Epithelial cell of proximal tubule (primary cell): Measurements from ENCODE around the gene ITGB7. TPM values are rescaled to one million over a fixed set of nuclear protein-coding genes. Genes with fewer than 3 reads are reported as not detected.
A peak's percentile ranks its signal among the peaks of the same experiment; 100 is the strongest.

ENCODE experiments used
- DNase-seq: peaks from one replicate; pipeline ENCODE4 v3.0.0-alpha.2; 2011; ENCODE audit warnings: low read depth
- H3K4me3 ChIP-seq: 2 replicates; pipeline ENCODE4 v1.5.1; 2011; ENCODE audit warnings: low read depth, mild to moderate bottlenecking, low read length
- total RNA-seq: library from RNA; depleted of rRNA; stranded (reverse); fragments of >200 nt; gene quantifications from 2 replicates; pipeline ENCODE4 v1.2.3, GENCODE V29; 2015
- TF ChIP-seq, protein P1 (sequence below): conservative IDR thresholded peaks from 2 replicates; pipeline ENCODE4 v1.5.1; 2012; ENCODE audit warnings: low read depth, mild to moderate bottlenecking, low read length

The ITGB7 gene
- total RNA-seq, 1 donor from 2014 or later, result 0.46 TPM

DNA sequence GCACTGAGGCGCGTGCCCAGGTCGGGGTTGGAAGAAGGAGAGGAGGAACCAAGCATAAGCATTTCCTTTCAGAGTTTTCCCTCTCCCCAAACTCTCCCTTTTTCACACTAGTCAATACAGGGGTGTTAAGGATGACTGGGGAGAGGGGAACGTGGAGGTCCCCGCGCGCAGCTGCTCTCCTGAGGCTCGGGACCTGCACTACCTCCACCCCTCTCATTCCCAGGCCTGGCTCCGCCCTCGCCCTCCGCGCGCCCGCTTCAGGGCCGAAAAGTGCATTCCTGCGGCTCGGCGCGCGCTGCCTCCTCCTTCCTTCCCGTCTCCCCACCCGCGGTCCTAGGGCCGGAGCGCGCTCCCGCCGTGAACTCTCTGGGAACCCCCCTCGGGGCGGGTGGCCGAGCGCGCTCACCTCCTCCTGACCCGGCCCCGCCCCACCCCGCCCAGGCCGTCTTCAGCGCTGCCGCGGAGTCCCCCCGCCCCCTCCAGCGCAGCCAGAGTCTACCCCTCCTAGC lies 13.7 kb upstream of the ITGB7 start:
- TF ChIP-seq, protein P1, sequence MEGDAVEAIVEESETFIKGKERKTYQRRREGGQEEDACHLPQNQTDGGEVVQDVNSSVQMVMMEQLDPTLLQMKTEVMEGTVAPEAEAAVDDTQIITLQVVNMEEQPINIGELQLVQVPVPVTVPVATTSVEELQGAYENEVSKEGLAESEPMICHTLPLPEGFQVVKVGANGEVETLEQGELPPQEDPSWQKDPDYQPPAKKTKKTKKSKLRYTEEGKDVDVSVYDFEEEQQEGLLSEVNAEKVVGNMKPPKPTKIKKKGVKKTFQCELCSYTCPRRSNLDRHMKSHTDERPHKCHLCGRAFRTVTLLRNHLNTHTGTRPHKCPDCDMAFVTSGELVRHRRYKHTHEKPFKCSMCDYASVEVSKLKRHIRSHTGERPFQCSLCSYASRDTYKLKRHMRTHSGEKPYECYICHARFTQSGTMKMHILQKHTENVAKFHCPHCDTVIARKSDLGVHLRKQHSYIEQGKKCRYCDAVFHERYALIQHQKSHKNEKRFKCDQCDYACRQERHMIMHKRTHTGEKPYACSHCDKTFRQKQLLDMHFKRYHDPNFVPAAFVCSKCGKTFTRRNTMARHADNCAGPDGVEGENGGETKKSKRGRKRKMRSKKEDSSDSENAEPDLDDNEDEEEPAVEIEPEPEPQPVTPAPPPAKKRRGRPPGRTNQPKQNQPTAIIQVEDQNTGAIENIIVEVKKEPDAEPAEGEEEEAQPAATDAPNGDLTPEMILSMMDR, result no peak
- no peak for DNase-seq
- peak overlapping the region; percentile 71 for H3K4me3 ChIP-seq

DNA sequence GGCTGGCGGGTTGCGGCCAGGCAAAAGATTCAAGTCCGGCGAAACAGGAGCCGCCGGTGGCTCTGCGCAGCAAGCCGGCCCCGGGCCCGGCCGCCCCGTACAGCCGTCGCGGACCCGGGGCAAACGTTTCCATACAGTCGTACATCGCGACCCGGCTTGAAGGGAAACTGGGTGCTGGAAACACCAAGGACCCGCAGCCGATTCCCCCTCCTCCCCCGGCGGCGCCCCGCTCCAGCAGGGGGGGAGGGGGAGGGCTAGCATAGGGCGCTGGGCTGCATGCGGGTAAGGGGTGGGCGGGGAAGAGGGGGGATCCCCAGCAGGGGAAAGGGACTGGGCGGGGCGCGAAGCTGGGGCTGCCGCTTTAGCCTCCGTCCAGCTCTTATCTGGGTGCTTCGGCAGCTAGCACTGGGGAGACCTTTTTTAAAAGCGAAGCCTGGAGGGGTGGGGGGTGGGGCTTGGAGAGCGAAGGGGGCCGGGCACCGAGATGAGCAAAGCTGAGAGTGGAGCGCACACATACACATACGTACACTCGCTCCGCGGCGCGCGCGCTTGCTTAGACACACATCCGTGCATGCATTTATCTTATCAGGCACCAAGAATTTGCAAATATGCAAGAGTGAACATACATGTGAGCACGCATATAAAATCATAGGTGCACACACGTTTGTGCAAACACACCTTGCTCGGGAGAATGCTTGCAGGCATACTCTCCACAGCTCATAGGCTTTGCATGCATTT lies 13.1 kb upstream of the ITGB7 start:
- TF ChIP-seq, protein P1, result no peak
- peak overlapping the region; percentile 71 for H3K4me3 ChIP-seq
- no peak for DNase-seq

DNA sequence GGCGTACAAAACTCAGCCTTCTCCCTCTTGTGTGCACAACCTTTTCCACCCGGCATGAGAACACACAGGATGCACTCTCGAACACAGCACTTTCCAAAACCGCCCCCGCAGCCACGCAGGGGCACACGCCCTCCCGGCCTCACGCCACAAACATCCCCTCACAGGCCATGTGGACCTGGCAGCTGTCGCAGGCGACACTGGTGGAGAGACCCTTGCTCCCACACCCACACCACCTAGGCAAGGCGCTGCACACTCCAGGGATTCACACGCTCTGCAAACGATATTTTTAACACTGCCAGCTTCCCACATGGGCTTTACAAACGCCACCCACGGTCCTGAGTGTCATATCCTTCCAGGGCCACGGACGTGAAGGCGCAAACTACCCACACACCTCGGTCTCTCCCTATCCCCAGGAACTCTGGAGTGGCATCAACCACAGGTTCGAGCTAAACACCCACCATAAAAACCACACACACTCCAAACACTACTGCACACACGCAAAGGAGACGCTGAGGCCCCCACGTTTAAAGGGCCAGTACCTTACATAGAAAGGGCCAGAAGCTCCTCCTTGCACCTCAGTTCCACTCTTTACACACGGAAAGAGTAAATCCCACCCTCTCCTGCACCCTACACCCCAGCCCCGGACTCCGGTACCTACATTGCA lies 12.4 kb upstream of the ITGB7 start:
- peak overlapping the region; percentile 71 for H3K4me3 ChIP-seq
- no peak for DNase-seq
- TF ChIP-seq, protein P1, result no peak

DNA sequence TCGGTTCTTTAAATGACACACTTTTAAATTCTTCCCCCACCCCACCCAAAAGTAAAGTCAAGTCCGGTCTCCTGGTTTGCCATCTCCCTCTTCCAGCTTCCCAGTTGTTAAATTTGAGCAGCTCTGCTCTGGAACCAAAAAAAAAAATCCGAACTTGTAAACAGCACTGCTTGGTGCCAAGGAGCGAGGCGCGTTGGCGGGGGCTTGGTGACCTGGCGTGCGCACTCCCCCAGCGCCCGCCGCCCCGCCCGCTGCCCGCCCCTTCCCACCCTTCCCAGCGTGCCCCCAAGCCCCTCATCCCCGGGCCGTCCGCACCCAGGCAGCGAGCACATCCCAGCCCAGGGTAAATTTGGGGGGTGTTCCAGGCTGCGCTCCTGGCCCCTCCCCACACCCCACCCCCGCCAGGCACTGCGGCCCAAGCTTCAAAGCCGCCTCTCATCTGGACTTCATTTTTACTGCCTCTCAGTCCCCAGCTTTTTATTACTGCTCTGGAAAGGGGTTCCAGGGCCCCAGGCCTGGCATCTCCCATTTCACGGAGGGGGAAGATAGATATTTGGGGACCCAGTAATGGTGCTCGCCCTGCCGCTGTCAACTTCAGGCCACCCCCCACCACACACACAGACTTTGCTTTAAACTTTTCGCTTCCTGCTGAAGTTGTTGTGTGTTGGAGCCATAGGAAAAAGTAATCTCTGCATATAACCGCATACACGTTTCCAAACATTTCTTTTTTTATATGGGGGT lies 11.7 kb upstream of the ITGB7 start:
- TF ChIP-seq, protein P1, result no peak
- H3K4me3 ChIP-seq, result peak overlapping the region; percentile 71
- no peak for DNase-seq

DNA sequence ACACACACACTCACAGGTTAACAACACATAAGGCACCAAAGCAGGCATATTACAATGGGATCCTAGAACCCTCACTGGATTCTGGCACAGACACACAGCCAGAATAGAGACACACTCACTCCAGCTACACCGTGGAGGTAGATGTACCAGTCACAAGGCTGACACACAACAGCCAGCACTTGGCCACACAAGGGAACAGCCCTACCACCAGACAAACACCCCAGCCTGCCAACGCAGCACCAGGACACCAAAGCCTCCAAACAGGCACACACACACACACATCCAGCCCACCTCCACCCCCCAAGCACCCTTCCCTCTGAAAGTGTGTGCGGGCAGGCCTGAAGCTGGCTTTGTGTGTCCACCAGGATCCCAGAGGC lies 10.9 kb upstream of the ITGB7 start:
- no peak for DNase-seq

More for the DNA sequence above, 10.9 kb upstream of the ITGB7 start:
- TF ChIP-seq, protein P1, result no peak
- H3K4me3 ChIP-seq, result no peak overlapping the region
